HG03025 (cell line): ENCODE results near the gene TMC7.

Source experiments
- ATAC-seq: cut with Tn5 transposase; IDR thresholded peaks from one replicate; pipeline ENCODE4 v1.9.1; 2021; ENCODE audit warnings: mild to moderate bottlenecking, moderate library complexity; ENCODE audit not compliant: unreplicated experiment, low FRiP score

TMC7 gene

GRCh38 chr16:19021747-19022146 is 38.0 kb downstream of the TMC7 start:
- ATAC-seq: no peak

- ATAC-seq: no peak
Measured at GRCh38 chr16:19027416-19027815, 43.7 kb downstream of the TMC7 start.

GRCh38 chr16:19029980-19030379 is 46.2 kb downstream of the TMC7 start:
- ATAC-seq: no peak

GRCh38 chr16:19031738-19032137 is 48.0 kb downstream of the TMC7 start:
- ATAC-seq: no peak

- ATAC-seq: no peak
Measured at GRCh38 chr16:19033761-19034160, 50.0 kb downstream of the TMC7 start.

GRCh38 chr16:19040400-19040799 is 56.7 kb downstream of the TMC7 start:
- ATAC-seq: no peak

GRCh38 chr16:19044769-19045168 is 61.0 kb downstream of the TMC7 start:
- no peak for ATAC-seq

GRCh38 chr16:19046062-19046461 is 62.3 kb downstream of the TMC7 start:
- no peak for ATAC-seq

GRCh38 chr16:19062706-19063105 is 79.0 kb downstream of the TMC7 start:
- ATAC-seq: no peak

GRCh38 chr16:19066988-19067348 is 83.2 kb downstream of the TMC7 start:
- ATAC-seq: no peak

GRCh38 chr16:19067349-19068236 is 83.9 kb downstream of the TMC7 start, which contains the start of gene COQ7:
Gene COQ7 (plus strand): TSS chr16:19067614. CDS start chr16:19067665, 51 bp downstream.
- ATAC-seq: peak; percentile 87

- no peak for ATAC-seq
Measured at GRCh38 chr16:19068237-19068815, 84.6 kb downstream of the TMC7 start.

GRCh38 chr16:19071811-19072777 is 88.4 kb downstream of the TMC7 start:
- no peak for ATAC-seq

- ATAC-seq: no peak
Measured at GRCh38 chr16:19073344-19073743, 89.6 kb downstream of the TMC7 start.

GRCh38 chr16:19073863-19074262 is 90.1 kb downstream of the TMC7 start:
- no peak for ATAC-seq

- no peak for ATAC-seq
Measured at GRCh38 chr16:19075511-19075910, 91.8 kb downstream of the TMC7 start.

GRCh38 chr16:19077879-19078278 is 94.1 kb downstream of the TMC7 start:
- no peak for ATAC-seq

GRCh38 chr16:19083670-19084069 is 99.9 kb downstream of the TMC7 start:
- no peak for ATAC-seq

GRCh38 chr16:19084139-19084538 is 100.4 kb downstream of the TMC7 start:
- no peak for ATAC-seq

GRCh38 chr16:19084879-19085278 is 101.1 kb downstream of the TMC7 start:
- no peak for ATAC-seq

- ATAC-seq: no peak
Measured at GRCh38 chr16:19085679-19086200, 102.0 kb downstream of the TMC7 start.
